ENCODE measurements around the gene MIPEP.

GRCh38 chr13:23736541-23736940, 152.7 kb downstream of the MIPEP start:
- TF ChIP-seq, protein P1, sequence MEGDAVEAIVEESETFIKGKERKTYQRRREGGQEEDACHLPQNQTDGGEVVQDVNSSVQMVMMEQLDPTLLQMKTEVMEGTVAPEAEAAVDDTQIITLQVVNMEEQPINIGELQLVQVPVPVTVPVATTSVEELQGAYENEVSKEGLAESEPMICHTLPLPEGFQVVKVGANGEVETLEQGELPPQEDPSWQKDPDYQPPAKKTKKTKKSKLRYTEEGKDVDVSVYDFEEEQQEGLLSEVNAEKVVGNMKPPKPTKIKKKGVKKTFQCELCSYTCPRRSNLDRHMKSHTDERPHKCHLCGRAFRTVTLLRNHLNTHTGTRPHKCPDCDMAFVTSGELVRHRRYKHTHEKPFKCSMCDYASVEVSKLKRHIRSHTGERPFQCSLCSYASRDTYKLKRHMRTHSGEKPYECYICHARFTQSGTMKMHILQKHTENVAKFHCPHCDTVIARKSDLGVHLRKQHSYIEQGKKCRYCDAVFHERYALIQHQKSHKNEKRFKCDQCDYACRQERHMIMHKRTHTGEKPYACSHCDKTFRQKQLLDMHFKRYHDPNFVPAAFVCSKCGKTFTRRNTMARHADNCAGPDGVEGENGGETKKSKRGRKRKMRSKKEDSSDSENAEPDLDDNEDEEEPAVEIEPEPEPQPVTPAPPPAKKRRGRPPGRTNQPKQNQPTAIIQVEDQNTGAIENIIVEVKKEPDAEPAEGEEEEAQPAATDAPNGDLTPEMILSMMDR (IDR thresholded peaks at IDR 0.05; ENCODE audit: low read length): no peak
- TF ChIP-seq EZH2 (IDR thresholded peaks at IDR 0.05; ENCODE audit: borderline replicate concordance, low read length): no peak

Measured in OCI-LY1 (cell line).